ENCODE measurements around the gene PUM1.

PUM1 gene

GRCh38 chr1:31022259-31022658 is 43.3 kb downstream of the PUM1 start:
- no peak overlapping the region for H3K9ac ChIP-seq (ENCODE audit: low read length)

DNA sequence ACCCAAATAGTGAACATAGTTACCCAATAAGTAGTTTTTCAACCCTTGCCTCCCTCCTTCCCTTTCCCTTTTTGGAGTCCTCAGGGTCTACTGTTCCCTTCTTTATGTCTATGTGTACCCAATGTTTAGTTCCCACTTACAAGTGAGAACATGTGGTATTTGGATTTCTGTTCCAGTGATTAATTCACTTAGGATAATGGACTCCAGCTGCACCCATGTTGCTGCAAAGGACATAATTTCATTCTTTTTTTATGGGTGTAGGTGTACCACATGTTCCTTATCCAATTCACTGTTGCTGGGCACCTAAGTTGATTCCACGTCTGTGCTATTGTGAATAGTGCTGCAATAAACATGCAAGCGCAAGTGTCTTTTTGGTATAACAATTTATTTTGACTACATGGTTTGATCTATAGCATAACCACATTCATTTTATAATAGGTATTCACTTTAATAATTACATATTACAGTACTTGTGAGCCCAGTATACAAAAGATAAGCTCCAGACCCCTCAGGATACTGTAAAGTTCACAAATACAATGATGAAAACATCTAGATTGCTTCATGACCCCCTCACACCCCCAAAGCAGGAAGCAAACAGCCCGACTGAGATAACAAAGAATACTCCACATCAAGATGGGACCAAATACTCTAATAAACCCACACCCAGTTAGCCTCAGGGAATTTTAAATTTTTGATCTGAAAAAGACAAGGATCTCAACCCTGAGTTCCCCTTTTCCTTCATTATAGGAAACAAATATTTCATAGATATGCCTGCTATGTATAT is 45.3 kb downstream of the PUM1 start:
- Histone ChIP-seq H3K4me3 (ENCODE audit: low read length) (no peak overlapping the region), H3K27me3 (replicated peaks; ENCODE audit: control insufficient read depth, insufficient read depth, low read length) (no peaks in the 10 kb centered on the region), H3K4me1 (ENCODE audit: control insufficient read depth, insufficient read depth, low read length) (peaks cover 20% of the 10 kb centered on the region), H3K9me3 (ENCODE audit: control insufficient read depth, low read length) (no peaks in the 10 kb centered on the region), H3K9ac (ENCODE audit: low read length) (no peak overlapping the region), H3K36me3 (ENCODE audit: control insufficient read depth, insufficient read depth, low read length, severe bottlenecking) (peaks cover 6% of the 10 kb centered on the region)
- DNase-seq (ENCODE audit: low read depth): no peak

More at GRCh38 chr1:31022259-31022658, 43.3 kb downstream of the PUM1 start:
- Histone ChIP-seq H3K36me3 (ENCODE audit: control insufficient read depth, insufficient read depth, low read length, severe bottlenecking) (peaks cover 9% of the 10 kb centered on the region), H3K4me3 (ENCODE audit: low read length) (no peak overlapping the region), H3K9me3 (ENCODE audit: control insufficient read depth, low read length) (no peaks in the 10 kb centered on the region), H3K4me1 (ENCODE audit: control insufficient read depth, insufficient read depth, low read length) (peaks cover 17% of the 10 kb centered on the region), H3K27me3 (replicated peaks; ENCODE audit: control insufficient read depth, insufficient read depth, low read length) (no peaks in the 10 kb centered on the region)
- no peak for DNase-seq (ENCODE audit: low read depth)

GRCh38 chr1:31019401-31019800 is 46.1 kb downstream of the PUM1 start:
- no peaks in the 10 kb centered on the region for H3K9me3 ChIP-seq (ENCODE audit: control insufficient read depth, low read length)
- peaks cover 14% of the 10 kb centered on the region for H3K4me1 ChIP-seq (ENCODE audit: control insufficient read depth, insufficient read depth, low read length)
- H3K4me3 ChIP-seq (ENCODE audit: low read length): no peak overlapping the region
- peaks cover 6% of the 10 kb centered on the region for H3K36me3 ChIP-seq (ENCODE audit: control insufficient read depth, insufficient read depth, low read length, severe bottlenecking)
- no peak overlapping the region for H3K9ac ChIP-seq (ENCODE audit: low read length)
- H3K27me3 ChIP-seq (replicated peaks; ENCODE audit: control insufficient read depth, insufficient read depth, low read length): no peaks in the 10 kb centered on the region
- DNase-seq (ENCODE audit: low read depth): no peak

DNA sequence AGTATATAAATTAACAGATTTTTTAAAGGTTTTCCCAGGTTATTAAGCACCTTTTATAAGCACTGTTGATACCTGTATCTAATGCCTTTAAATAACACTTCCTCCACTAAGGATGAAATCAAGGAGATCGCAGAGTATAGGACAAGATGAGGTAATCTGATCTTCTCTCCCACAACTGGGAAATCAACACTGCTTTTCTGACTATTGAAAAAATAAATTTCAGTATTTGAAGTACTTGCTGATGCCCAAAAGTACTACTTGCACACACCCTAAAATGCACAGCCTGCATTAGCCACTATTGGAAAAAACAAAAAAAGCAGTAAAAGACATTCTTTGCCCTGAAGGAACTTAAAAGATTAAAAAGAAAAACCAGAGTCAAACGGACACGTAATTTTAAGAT is 48.6 kb downstream of the PUM1 start:
- no peak overlapping the region for H3K9ac ChIP-seq (ENCODE audit: low read length)
- H3K4me3 ChIP-seq (ENCODE audit: low read length): no peak overlapping the region
- H3K4me1 ChIP-seq (ENCODE audit: control insufficient read depth, insufficient read depth, low read length): peaks cover 15% of the 10 kb centered on the region
- H3K36me3 ChIP-seq (ENCODE audit: control insufficient read depth, insufficient read depth, low read length, severe bottlenecking): peaks cover 6% of the 10 kb centered on the region
- no peaks in the 10 kb centered on the region for H3K9me3 ChIP-seq (ENCODE audit: control insufficient read depth, low read length)
- no peak for DNase-seq (ENCODE audit: low read depth)
- H3K27me3 ChIP-seq (replicated peaks; ENCODE audit: control insufficient read depth, insufficient read depth, low read length): no peaks in the 10 kb centered on the region

- H3K36me3 ChIP-seq (ENCODE audit: control insufficient read depth, insufficient read depth, low read length, severe bottlenecking): no peaks in the 10 kb centered on the region
- H3K9ac ChIP-seq (ENCODE audit: low read length): no peak overlapping the region
- H3K27me3 ChIP-seq (replicated peaks; ENCODE audit: control insufficient read depth, insufficient read depth, low read length): no peaks in the 10 kb centered on the region
- DNase-seq (ENCODE audit: low read depth): no peak
- no peaks in the 10 kb centered on the region for H3K9me3 ChIP-seq (ENCODE audit: control insufficient read depth, low read length)
- no peak overlapping the region for H3K4me3 ChIP-seq (ENCODE audit: low read length)
- H3K4me1 ChIP-seq (ENCODE audit: control insufficient read depth, insufficient read depth, low read length): peaks cover 23% of the 10 kb centered on the region
Observed at GRCh38 chr1:31013187-31013864, 52.2 kb downstream of the PUM1 start.

- Histone ChIP-seq H3K4me3 (ENCODE audit: low read length) (no peak overlapping the region), H3K36me3 (ENCODE audit: control insufficient read depth, insufficient read depth, low read length, severe bottlenecking) (no peaks in the 10 kb centered on the region), H3K9ac (ENCODE audit: low read length) (no peak overlapping the region), H3K4me1 (ENCODE audit: control insufficient read depth, insufficient read depth, low read length) (peaks cover 31% of the 10 kb centered on the region), H3K9me3 (ENCODE audit: control insufficient read depth, low read length) (no peaks in the 10 kb centered on the region), H3K27me3 (replicated peaks; ENCODE audit: control insufficient read depth, insufficient read depth, low read length) (no peaks in the 10 kb centered on the region)
- no peak for DNase-seq (ENCODE audit: low read depth)
Observed at GRCh38 chr1:31012210-31012924, 53.1 kb downstream of the PUM1 start.

GRCh38 chr1:31011719-31012118 is 53.8 kb downstream of the PUM1 start:
- Histone ChIP-seq H3K9me3 (ENCODE audit: control insufficient read depth, low read length) (no peaks in the 10 kb centered on the region), H3K4me1 (ENCODE audit: control insufficient read depth, insufficient read depth, low read length) (peaks cover 38% of the 10 kb centered on the region), H3K36me3 (ENCODE audit: control insufficient read depth, insufficient read depth, low read length, severe bottlenecking) (peaks cover 1% of the 10 kb centered on the region), H3K27me3 (replicated peaks; ENCODE audit: control insufficient read depth, insufficient read depth, low read length) (no peaks in the 10 kb centered on the region), H3K9ac (ENCODE audit: low read length) (no peak overlapping the region), H3K4me3 (ENCODE audit: low read length) (no peak overlapping the region)
- no peak for DNase-seq (ENCODE audit: low read depth)

- Histone ChIP-seq H3K4me3 (ENCODE audit: low read length) (no peak overlapping the region), H3K27me3 (replicated peaks; ENCODE audit: control insufficient read depth, insufficient read depth, low read length) (no peaks in the 10 kb centered on the region), H3K9me3 (ENCODE audit: control insufficient read depth, low read length) (no peaks in the 10 kb centered on the region), H3K36me3 (ENCODE audit: control insufficient read depth, insufficient read depth, low read length, severe bottlenecking) (peaks cover 14% of the 10 kb centered on the region), H3K4me1 (ENCODE audit: control insufficient read depth, insufficient read depth, low read length) (peaks cover 36% of the 10 kb centered on the region), H3K9ac (ENCODE audit: low read length) (no peak overlapping the region)
- DNase-seq (ENCODE audit: low read depth): no peak
Observed at GRCh38 chr1:31010086-31010989, 55.2 kb downstream of the PUM1 start.

GRCh38 chr1:31007462-31007991 is 58.0 kb downstream of the PUM1 start:
- DNase-seq (ENCODE audit: low read depth): peak; percentile 82
- H3K4me3 ChIP-seq (ENCODE audit: low read length): peak overlapping the region; percentile 45

DNA sequence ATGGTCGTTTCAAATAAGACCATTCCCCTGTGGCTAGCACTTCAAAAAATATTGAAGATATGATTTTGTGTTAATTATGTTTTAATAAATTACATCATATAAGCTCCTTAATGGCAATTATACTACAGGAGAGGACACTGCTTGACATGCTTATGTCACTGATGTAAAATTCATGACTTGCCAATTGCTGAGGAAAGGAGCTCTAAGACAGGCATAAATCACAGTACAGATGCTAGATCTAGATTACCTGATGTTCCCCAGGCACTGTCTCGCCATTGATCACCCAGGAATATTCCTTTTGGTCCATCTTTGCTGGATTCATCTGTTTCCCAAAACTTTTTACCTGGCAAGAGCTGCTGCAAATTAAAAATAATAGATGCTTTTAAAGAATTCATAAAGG is 58.8 kb downstream of the PUM1 start:
- Histone ChIP-seq H3K27me3 (replicated peaks; ENCODE audit: control insufficient read depth, insufficient read depth, low read length) (no peaks in the 10 kb centered on the region), H3K4me1 (ENCODE audit: control insufficient read depth, insufficient read depth, low read length) (peaks cover 36% of the 10 kb centered on the region), H3K9me3 (ENCODE audit: control insufficient read depth, low read length) (no peaks in the 10 kb centered on the region), H3K4me3 (ENCODE audit: low read length) (peak overlapping the region; percentile 45), H3K36me3 (ENCODE audit: control insufficient read depth, insufficient read depth, low read length, severe bottlenecking) (peaks cover 45% of the 10 kb centered on the region), H3K9ac (ENCODE audit: low read length) (no peak overlapping the region)
- no peak for DNase-seq (ENCODE audit: low read depth)

More at GRCh38 chr1:31007462-31007991, 58.0 kb downstream of the PUM1 start:
- H3K9me3 ChIP-seq (ENCODE audit: control insufficient read depth, low read length): no peaks in the 10 kb centered on the region
- H3K9ac ChIP-seq (ENCODE audit: low read length): no peak overlapping the region
- H3K27me3 ChIP-seq (replicated peaks; ENCODE audit: control insufficient read depth, insufficient read depth, low read length): no peaks in the 10 kb centered on the region
- H3K4me1 ChIP-seq (ENCODE audit: control insufficient read depth, insufficient read depth, low read length): peaks cover 36% of the 10 kb centered on the region
- H3K36me3 ChIP-seq (ENCODE audit: control insufficient read depth, insufficient read depth, low read length, severe bottlenecking): peaks cover 37% of the 10 kb centered on the region

All from adipocyte (in vitro differentiated cells).